Measurements from ENCODE around the gene EEF1AKMT2.

EEF1AKMT2 gene

GRCh38 chr10:124719213-124719851, 72.4 kb downstream of the EEF1AKMT2 start:
- peak; percentile 56 for DNase-seq (ENCODE audit: low read depth)

- DNase-seq (ENCODE audit: low read depth): peak; percentile 74
Observed at GRCh38 chr10:124717911-124718741, 73.6 kb downstream of the EEF1AKMT2 start.

- no peak for DNase-seq (ENCODE audit: low read depth)
Observed at GRCh38 chr10:124717041-124717757, 74.5 kb downstream of the EEF1AKMT2 start.

DNA sequence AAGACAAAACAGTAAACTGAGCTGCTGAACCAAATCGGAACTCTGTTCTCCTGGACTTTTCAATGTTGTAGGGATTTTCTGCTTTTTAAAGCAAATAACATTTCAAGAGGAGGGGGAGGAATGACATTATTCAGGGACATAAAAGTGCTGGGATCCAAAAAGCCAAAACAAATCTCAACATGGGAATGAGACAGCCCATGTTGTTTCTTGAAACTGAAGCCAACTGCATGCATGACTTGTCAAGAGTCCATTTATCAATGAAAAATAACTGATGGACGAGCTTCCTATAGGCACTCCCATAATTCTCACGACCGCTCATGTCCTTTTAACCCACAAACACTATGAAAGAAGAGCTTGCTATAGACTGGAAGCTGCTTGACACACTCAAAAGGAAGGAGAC, 75.3 kb downstream of the EEF1AKMT2 start:
- no peak for DNase-seq (ENCODE audit: low read depth)

GRCh38 chr10:124715439-124715838, 76.2 kb downstream of the EEF1AKMT2 start:
- DNase-seq (ENCODE audit: low read depth): no peak

DNA sequence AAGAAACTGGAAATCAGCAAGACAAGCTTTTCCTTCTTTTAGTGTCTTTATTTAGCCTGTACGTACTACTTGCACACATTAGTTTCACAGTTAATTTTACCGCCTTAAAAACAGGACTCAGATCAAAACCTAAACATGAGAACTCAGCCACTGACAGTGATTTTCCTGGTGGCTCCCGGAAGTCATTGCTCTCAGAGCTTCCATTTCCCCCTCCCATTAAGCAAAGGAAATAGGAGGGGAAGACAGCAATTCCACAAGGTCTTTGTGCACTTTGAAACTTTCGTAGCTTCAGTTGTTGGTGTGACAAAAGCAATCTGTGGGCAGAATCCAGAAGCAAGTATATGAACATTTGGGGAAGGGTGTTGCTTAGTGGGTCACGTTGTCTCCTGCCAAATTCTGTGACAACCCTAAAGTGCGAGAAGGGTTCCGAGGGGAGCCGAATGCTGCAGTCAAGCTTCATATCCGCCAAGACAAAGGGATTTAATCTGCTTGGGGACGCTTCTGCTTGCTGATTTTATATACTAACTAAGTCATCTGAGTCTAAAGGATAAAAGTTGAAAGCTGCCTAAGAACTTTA, 77.9 kb downstream of the EEF1AKMT2 start:
- DNase-seq (ENCODE audit: low read depth): no peak

DNA sequence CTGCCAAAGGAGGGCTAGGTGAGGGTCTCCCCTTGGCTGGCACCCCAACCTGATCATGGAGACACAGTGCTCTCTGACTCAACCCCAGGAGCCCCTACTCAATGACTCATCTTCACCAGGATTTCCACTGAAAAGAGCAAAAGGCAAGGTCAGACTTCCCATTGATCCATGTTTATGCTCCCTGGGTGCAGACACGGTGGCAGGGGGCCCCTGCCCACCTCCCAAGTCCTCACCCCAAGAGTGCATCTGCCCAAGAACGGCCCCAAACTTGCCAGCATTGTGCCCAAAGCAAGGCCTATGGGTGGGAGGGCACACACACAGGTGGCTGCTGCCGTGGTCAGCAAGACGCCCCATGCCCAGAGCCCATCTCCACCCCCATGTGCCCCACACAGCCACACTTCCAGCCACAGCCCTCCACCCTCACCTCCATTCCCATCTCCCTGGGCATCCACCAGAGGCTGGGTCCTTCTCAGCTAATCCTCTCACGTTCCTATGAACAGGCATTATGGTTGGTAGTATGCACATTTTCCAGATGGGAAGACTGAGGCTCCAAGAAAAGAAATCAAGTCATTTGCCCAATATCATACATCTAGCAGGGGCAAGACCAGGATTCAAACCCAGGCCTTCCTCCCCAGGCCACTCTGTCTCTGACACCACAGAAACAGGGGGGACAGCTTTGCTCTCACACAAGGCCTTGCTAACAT, 78.8 kb downstream of the EEF1AKMT2 start:
- no peak for DNase-seq (ENCODE audit: low read depth)

DNA sequence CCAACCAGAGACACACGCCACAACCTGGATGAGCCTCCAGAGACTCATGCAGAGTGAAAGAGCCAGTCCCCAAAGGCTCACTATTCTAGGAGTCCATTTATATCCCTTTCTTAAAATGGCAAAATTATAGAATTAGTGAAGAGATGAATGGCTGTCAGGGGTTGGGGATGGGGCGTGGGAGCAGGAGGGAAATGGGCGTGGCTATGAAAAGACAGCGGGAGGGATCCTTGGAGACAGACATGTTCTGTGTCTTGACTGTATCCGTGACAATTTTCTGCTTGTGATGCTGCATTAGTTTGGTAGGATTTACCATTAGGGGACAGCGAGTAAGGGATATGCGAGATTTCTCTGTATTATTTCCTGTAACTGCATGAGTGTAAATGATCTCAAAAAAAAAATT, 80.5 kb downstream of the EEF1AKMT2 start:
- DNase-seq (ENCODE audit: low read depth): no peak

DNA sequence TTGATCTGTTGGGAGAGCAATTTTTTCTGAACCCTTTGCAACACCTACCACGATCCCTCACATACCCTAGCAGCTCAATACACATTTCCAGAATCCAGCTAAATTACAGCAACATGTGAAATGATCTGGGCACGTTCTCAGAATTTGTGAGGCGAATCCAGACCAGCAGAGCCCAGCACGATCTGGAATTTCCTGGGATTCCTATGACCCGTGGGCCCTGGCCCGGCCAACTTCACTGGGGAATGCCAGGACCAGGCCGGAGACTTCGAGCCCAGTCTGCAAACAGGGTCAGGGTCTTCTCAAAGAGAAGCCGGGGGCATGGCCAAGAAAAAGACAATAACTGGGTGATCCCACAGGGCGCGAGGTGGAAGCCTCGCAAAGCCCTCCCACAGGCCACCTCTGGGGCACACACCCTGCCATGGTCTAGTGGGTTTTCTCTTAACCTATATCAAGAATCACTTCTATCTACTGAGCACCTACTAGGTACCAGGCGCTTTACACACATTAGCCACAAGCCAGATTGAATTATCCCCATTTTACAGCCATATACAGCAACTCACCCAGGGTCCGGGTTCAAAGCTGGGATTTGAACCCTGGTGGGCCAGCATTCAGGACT, 81.3 kb downstream of the EEF1AKMT2 start:
- DNase-seq (ENCODE audit: low read depth): no peak

GRCh38 chr10:124709861-124710260, 81.8 kb downstream of the EEF1AKMT2 start:
- no peak for DNase-seq (ENCODE audit: low read depth)

DNA sequence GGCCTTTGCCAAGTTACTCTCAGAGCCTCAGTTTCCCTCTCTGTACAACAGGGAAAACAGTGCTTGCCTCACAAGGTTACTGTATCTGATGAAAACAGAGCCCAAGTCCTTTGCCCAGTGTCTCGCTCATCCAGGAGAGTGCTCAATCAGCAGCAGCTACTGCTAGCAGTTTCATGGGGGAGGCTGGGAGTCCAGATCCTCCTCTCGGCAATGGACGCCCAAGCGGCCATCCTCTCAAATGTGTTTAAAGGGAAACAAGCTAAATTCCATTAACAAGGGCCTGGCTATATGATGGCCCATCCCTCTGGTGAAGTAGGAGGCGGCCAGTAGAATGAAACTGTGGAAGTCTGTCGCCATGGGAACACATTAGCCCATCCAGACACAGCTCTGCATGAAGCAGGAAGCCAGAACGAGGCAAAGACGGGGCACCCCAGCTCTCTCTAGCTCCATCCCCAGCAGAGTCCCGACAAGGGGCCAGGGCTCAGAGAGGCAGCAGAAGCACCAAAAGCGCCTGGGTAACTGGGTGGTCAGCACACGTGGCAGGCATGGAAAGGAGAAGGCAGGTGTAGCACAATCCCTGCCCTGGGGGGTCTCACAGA, 82.7 kb downstream of the EEF1AKMT2 start:
- DNase-seq (ENCODE audit: low read depth): no peak

DNA sequence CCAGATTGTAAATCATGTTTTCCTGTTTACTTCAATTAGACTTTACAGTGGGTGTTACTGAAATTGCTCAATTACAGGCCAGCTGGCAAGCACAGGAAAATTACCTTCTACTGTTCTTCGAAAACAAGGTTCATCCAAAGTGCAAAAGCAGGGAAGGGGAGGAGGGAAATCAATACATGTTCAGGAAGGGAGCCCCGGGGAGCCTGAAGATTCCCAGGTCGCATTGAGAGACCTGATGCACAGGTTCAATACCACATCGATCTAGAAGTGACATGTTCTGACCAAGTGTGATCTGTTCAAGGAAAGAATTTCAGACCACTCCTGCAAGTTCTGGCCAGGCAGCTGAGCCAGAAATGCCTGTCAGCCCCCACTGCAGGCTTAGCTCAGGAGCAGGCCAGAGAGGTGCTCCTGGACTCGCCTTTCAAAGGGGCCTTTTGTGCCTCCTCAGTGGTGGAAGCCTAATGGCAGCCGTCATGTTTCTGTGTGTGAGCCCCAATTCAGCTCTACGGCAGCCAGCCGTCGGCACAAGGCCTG, 83.4 kb downstream of the EEF1AKMT2 start:
- no peak for DNase-seq (ENCODE audit: low read depth)

All from activated T-cell treated with anti-CD3 and anti-CD28 coated beads for 24 hours (primary cell).